ENCODE data around the gene MAP3K7.

The MAP3K7 gene

GRCh38 chr6:90586836-90587638 is at the start of gene MAP3K7:
MAP3K7 (minus strand) TSS chr6:90587072; CDS start chr6:90586883, 189 bp downstream.
- peak; percentile 97 for DNase-seq

- DNase-seq = no peak
These were observed 44.2 kb upstream of the MAP3K7 start for GRCh38 chr6:90631046-90631445.

GRCh38 chr6:90621581-90621980 is 34.7 kb upstream of the MAP3K7 start:
- no peak for DNase-seq

- DNase-seq = no peak
These were observed 32.3 kb upstream of the MAP3K7 start for GRCh38 chr6:90619221-90619620.

GRCh38 chr6:90612313-90612680 is 25.4 kb upstream of the MAP3K7 start:
- DNase-seq = no peak

- no peak for DNase-seq
These were observed 24.9 kb upstream of the MAP3K7 start for GRCh38 chr6:90611543-90612312.

GRCh38 chr6:90610751-90611542 is 24.1 kb upstream of the MAP3K7 start:
- DNase-seq = peak; percentile 69

- no peak for DNase-seq
These were observed 23.5 kb upstream of the MAP3K7 start for GRCh38 chr6:90610301-90610750.

- DNase-seq = no peak
These were observed 19.0 kb upstream of the MAP3K7 start for GRCh38 chr6:90605749-90606340.

GRCh38 chr6:90604546-90604945 is 17.7 kb upstream of the MAP3K7 start:
- no peak for DNase-seq

GRCh38 chr6:90599151-90599550 is 12.3 kb upstream of the MAP3K7 start:
- DNase-seq = no peak

GRCh38 chr6:90598192-90598951 is 11.5 kb upstream of the MAP3K7 start:
- no peak for DNase-seq

GRCh38 chr6:90596967-90597539 is 10.2 kb upstream of the MAP3K7 start:
- DNase-seq = no peak

GRCh38 chr6:90595854-90596253 is 9.0 kb upstream of the MAP3K7 start:
- DNase-seq = no peak

- DNase-seq = peak; percentile 81
These were observed 381 bp downstream of the MAP3K7 start for GRCh38 chr6:90586546-90586835.

- DNase-seq = no peak
These were observed 2.1 kb downstream of the MAP3K7 start for GRCh38 chr6:90584636-90585255.

- no peak for DNase-seq
These were observed 2.9 kb downstream of the MAP3K7 start for GRCh38 chr6:90583836-90584481.

GRCh38 chr6:90583179-90583835 is 3.6 kb downstream of the MAP3K7 start:
- DNase-seq = no peak

- no peak for DNase-seq
These were observed 5.7 kb downstream of the MAP3K7 start for GRCh38 chr6:90581146-90581545.

GRCh38 chr6:90578894-90579549 is 7.8 kb downstream of the MAP3K7 start:
- DNase-seq = no peak
